ENCODE data around the gene PRKCH. TPM values are rescaled to one million over a fixed set of nuclear protein-coding genes. Genes with fewer than 3 reads are reported as not detected.

The PRKCH gene
- total RNA-seq, 1 experiment from 2014 or later: 10.3 TPM

- H3K27me3 Mint-ChIP-seq (ENCODE audit: low read depth): no peaks in the 10 kb centered on the region
- DNase-seq (ENCODE audit: low spot score): no peak
Observed at GRCh38 chr14:61335049-61335448, 13.7 kb downstream of the PRKCH start.

DNA sequence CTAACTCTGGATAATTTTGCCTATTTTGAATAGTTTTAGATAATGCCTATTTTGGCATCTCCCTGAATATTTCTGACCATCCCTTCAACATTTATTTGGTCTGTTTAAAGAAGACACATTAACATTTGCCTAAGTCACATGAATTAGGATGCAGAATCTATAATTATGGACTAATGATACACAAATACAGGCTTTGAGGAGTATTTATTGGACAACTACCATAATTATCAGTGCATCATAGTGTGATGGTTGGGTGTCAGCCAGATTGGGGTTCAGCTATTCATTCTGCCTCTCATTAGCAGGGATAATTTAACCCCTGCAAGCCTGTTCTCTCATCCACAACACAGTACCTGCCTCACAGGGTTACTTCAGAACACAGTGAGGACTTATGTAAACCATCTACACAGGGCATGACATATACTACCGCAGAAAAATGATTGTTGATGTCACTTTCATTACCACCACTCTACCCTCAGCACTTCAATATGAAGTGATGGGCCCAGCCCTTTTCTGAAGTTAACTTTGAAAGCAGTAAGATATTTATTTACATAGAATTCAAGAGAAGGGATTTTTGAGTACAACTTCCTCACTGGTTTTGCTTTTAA lies 14.4 kb downstream of the PRKCH start:
- ATAC-seq (no peak), DNase-seq (ENCODE audit: low spot score) (no peak)
- no peaks in the 10 kb centered on the region for H3K27me3 Mint-ChIP-seq (ENCODE audit: low read depth)
- H3K36me3 Mint-ChIP-seq: no peaks in the 10 kb centered on the region
- ChIA-PET CTCF (no interaction called here), POLR2A (no interaction called here)
- H3K4me1 Mint-ChIP-seq: peaks cover 14% of the 10 kb centered on the region
- no peak overlapping the region for H3K27ac Mint-ChIP-seq
- H3K4me3 Mint-ChIP-seq: no peak overlapping the region
- H3K9me3 Mint-ChIP-seq: no peaks in the 10 kb centered on the region
- TF ChIP-seq ZNF416 (CRISPR knock-in tag; IDR thresholded peaks at IDR 0.05): no peak
- TF ChIP-seq SMAD4 (CRISPR knock-in tag; IDR thresholded peaks at IDR 0.05): no peak
- TF ChIP-seq TP53 (CRISPR knock-in tag; IDR thresholded peaks at IDR 0.05): no peak
- no peak for TF ChIP-seq E2F1 (CRISPR knock-in tag; IDR thresholded peaks at IDR 0.05)
- TF ChIP-seq MXD4 (CRISPR knock-in tag; IDR thresholded peaks at IDR 0.05; ENCODE audit: borderline replicate concordance): no peak
- TF ChIP-seq NR2C2 (CRISPR knock-in tag; IDR thresholded peaks at IDR 0.05): no peak
- TF ChIP-seq NFATC4 (CRISPR knock-in tag; IDR thresholded peaks at IDR 0.05): no peak
- no peak for TF ChIP-seq JUN (CRISPR knock-in tag; IDR thresholded peaks at IDR 0.05)
- TF ChIP-seq, protein P1, sequence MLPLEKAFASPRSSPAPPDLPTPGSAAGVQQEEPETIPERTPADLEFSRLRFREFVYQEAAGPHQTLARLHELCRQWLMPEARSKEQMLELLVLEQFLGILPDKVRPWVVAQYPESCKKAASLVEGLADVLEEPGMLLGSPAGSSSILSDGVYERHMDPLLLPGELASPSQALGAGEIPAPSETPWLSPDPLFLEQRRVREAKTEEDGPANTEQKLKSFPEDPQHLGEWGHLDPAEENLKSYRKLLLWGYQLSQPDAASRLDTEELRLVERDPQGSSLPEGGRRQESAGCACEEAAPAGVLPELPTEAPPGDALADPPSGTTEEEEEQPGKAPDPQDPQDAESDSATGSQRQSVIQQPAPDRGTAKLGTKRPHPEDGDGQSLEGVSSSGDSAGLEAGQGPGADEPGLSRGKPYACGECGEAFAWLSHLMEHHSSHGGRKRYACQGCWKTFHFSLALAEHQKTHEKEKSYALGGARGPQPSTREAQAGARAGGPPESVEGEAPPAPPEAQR (CRISPR knock-in tag; IDR thresholded peaks at IDR 0.05): no peak
- TF ChIP-seq RELA (CRISPR knock-in tag; IDR thresholded peaks at IDR 0.05; ENCODE audit: borderline replicate concordance): no peak
- TF ChIP-seq, protein P2, sequence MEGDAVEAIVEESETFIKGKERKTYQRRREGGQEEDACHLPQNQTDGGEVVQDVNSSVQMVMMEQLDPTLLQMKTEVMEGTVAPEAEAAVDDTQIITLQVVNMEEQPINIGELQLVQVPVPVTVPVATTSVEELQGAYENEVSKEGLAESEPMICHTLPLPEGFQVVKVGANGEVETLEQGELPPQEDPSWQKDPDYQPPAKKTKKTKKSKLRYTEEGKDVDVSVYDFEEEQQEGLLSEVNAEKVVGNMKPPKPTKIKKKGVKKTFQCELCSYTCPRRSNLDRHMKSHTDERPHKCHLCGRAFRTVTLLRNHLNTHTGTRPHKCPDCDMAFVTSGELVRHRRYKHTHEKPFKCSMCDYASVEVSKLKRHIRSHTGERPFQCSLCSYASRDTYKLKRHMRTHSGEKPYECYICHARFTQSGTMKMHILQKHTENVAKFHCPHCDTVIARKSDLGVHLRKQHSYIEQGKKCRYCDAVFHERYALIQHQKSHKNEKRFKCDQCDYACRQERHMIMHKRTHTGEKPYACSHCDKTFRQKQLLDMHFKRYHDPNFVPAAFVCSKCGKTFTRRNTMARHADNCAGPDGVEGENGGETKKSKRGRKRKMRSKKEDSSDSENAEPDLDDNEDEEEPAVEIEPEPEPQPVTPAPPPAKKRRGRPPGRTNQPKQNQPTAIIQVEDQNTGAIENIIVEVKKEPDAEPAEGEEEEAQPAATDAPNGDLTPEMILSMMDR (IDR thresholded peaks at IDR 0.05): no peak
- no peak for TF ChIP-seq NR1H2 (CRISPR knock-in tag; IDR thresholded peaks at IDR 0.05)
- TF ChIP-seq PRDM15 (CRISPR knock-in tag; IDR thresholded peaks at IDR 0.05): no peak

More at GRCh38 chr14:61335049-61335448, 13.7 kb downstream of the PRKCH start:
- H3K4me1 Mint-ChIP-seq: peaks cover 16% of the 10 kb centered on the region
- H3K4me3 Mint-ChIP-seq: no peak overlapping the region
- no peaks in the 10 kb centered on the region for H3K36me3 Mint-ChIP-seq
- no peak for TF ChIP-seq ATF1 (CRISPR knock-in tag; IDR thresholded peaks at IDR 0.05)
- no peak for TF ChIP-seq ERG (CRISPR knock-in tag; IDR thresholded peaks at IDR 0.05)
- TF ChIP-seq ZNF121 (CRISPR knock-in tag; IDR thresholded peaks at IDR 0.05): no peak
- TF ChIP-seq JAZF1 (CRISPR knock-in tag; IDR thresholded peaks at IDR 0.05): no peak
- TF ChIP-seq JUN (CRISPR knock-in tag; IDR thresholded peaks at IDR 0.05): no peak
- TF ChIP-seq GABPB1 (CRISPR knock-in tag; IDR thresholded peaks at IDR 0.05): no peak
- no peak for TF ChIP-seq SP1 (CRISPR knock-in tag; conservative IDR thresholded peaks at IDR 0.05)
- no peak for TF ChIP-seq GTF2I (CRISPR knock-in tag; conservative IDR thresholded peaks at IDR 0.05)
- no peak for TF ChIP-seq TP53 (CRISPR knock-in tag; IDR thresholded peaks at IDR 0.05)
- no peak for TF ChIP-seq ETV6 (CRISPR knock-in tag; IDR thresholded peaks at IDR 0.05)
- TF ChIP-seq, protein P3, sequence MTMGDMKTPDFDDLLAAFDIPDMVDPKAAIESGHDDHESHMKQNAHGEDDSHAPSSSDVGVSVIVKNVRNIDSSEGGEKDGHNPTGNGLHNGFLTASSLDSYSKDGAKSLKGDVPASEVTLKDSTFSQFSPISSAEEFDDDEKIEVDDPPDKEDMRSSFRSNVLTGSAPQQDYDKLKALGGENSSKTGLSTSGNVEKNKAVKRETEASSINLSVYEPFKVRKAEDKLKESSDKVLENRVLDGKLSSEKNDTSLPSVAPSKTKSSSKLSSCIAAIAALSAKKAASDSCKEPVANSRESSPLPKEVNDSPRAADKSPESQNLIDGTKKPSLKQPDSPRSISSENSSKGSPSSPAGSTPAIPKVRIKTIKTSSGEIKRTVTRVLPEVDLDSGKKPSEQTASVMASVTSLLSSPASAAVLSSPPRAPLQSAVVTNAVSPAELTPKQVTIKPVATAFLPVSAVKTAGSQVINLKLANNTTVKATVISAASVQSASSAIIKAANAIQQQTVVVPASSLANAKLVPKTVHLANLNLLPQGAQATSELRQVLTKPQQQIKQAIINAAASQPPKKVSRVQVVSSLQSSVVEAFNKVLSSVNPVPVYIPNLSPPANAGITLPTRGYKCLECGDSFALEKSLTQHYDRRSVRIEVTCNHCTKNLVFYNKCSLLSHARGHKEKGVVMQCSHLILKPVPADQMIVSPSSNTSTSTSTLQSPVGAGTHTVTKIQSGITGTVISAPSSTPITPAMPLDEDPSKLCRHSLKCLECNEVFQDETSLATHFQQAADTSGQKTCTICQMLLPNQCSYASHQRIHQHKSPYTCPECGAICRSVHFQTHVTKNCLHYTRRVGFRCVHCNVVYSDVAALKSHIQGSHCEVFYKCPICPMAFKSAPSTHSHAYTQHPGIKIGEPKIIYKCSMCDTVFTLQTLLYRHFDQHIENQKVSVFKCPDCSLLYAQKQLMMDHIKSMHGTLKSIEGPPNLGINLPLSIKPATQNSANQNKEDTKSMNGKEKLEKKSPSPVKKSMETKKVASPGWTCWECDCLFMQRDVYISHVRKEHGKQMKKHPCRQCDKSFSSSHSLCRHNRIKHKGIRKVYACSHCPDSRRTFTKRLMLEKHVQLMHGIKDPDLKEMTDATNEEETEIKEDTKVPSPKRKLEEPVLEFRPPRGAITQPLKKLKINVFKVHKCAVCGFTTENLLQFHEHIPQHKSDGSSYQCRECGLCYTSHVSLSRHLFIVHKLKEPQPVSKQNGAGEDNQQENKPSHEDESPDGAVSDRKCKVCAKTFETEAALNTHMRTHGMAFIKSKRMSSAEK (CRISPR knock-in tag; IDR thresholded peaks at IDR 0.05; ENCODE audit: borderline replicate concordance): no peak
- H3K9me3 Mint-ChIP-seq: no peaks in the 10 kb centered on the region
- H3K27ac Mint-ChIP-seq: no peak overlapping the region
- CTCF ChIA-PET: no interaction called here
- no peak for ATAC-seq
- POLR2A ChIA-PET: no interaction called here

Data from WTC11 (cell line).